Omental fat pad (tissue), 4 donors: ENCODE data around the gene RTL9. TPM values are rescaled to one million over a fixed set of nuclear protein-coding genes. Genes with fewer than 3 reads are reported as not detected.
A peak's percentile ranks its signal among the peaks of the same experiment; 100 is the strongest.

Source experiments
- ATAC-seq: fragments of 150-250 bp; one replicate; pipeline ENCODE4 v1.9.1; 2016; ENCODE audit warnings: mild to moderate bottlenecking, moderate library complexity; ENCODE audit not compliant: low FRiP score
- DNase-seq: peaks from one replicate; pipeline ENCODE4 v3.0.0-alpha.2; 2019; ENCODE audit warnings: low spot score
- CTCF ChIP-seq, 3 donors: fragments of 450-650 bp; IDR thresholded peaks; one replicate each; pipeline ENCODE4 v1.5.1; 2016 to 2017; ENCODE audit warnings: antibody characterized with exemption in 3 of 3, mild to moderate bottlenecking in 3 of 3, moderate library complexity in 2 of 3
- total RNA-seq, 4 donors: library from RNA; depleted of rRNA; stranded (reverse); fragments of >200 nt; gene quantifications; one replicate each; pipeline ENCODE4 v1.1.0, GENCODE V29; 2016

Gene RTL9
- total RNA-seq, 4 donors from 2014 or later: 0.12 to 0.46 (median 0.20) TPM

GRCh38 chrX:110384490-110384889, 25.8 kb downstream of the RTL9 start:
- no peak for DNase-seq
- no peak for ATAC-seq
- no peak for TF ChIP-seq CTCF (IDR thresholded peaks at IDR 0.05)

GRCh38 chrX:110389570-110389969, 30.9 kb downstream of the RTL9 start:
- ATAC-seq (no peak), DNase-seq (no peak)
- TF ChIP-seq CTCF (IDR thresholded peaks at IDR 0.05): no peak

- ATAC-seq: no peak
- DNase-seq: no peak
- TF ChIP-seq CTCF (IDR thresholded peaks at IDR 0.05): no peak
These were observed 32.4 kb downstream of the RTL9 start for GRCh38 chrX:110391086-110391485.

- ATAC-seq (no peak), DNase-seq (no peak)
- no peak for TF ChIP-seq CTCF (IDR thresholded peaks at IDR 0.05)
These were observed 36.0 kb downstream of the RTL9 start for GRCh38 chrX:110394651-110395050.

- no peak for TF ChIP-seq CTCF (IDR thresholded peaks at IDR 0.05)
These were observed 37.2 kb downstream of the RTL9 start for GRCh38 chrX:110395877-110396276.

GRCh38 chrX:110396735-110397134, 38.1 kb downstream of the RTL9 start:
- ATAC-seq (no peak), DNase-seq (no peak)
- no peak for TF ChIP-seq CTCF (IDR thresholded peaks at IDR 0.05)

More at GRCh38 chrX:110395877-110396276, 37.2 kb downstream of the RTL9 start:
- DNase-seq: no peak
- ATAC-seq: peak; percentile 55

- no peak for TF ChIP-seq CTCF (IDR thresholded peaks at IDR 0.05)
- ATAC-seq (no peak), DNase-seq (no peak)
These were observed 38.7 kb downstream of the RTL9 start for GRCh38 chrX:110397339-110397738.
